GM19238 (cell line): ENCODE results near the gene NR2F1-AS1.

Experiments
- DNase-seq: peaks from one replicate; pipeline ENCODE4 v3.0.0; 2011; ENCODE audit warnings: low spot score; ENCODE audit not compliant: insufficient read length

The NR2F1-AS1 gene

GRCh38 chr5:93430118-93430517 lies 150.9 kb downstream of the NR2F1-AS1 start:
- no peak for DNase-seq

GRCh38 chr5:93428868-93429267 lies 152.2 kb downstream of the NR2F1-AS1 start:
- no peak for DNase-seq

GRCh38 chr5:93427316-93427715 lies 153.7 kb downstream of the NR2F1-AS1 start:
- DNase-seq = no peak

GRCh38 chr5:93425096-93425495 lies 155.9 kb downstream of the NR2F1-AS1 start:
- no peak for DNase-seq

- no peak for DNase-seq
These were observed 157.7 kb downstream of the NR2F1-AS1 start for GRCh38 chr5:93423300-93423699.

GRCh38 chr5:93422652-93423280 lies 158.3 kb downstream of the NR2F1-AS1 start:
- no peak for DNase-seq

- DNase-seq = no peak
These were observed 159.0 kb downstream of the NR2F1-AS1 start for GRCh38 chr5:93421987-93422401.

GRCh38 chr5:93421468-93421867 lies 159.6 kb downstream of the NR2F1-AS1 start:
- DNase-seq = no peak

- no peak for DNase-seq
These were observed 163.5 kb downstream of the NR2F1-AS1 start for GRCh38 chr5:93417490-93417889.

- DNase-seq = no peak
These were observed 165.2 kb downstream of the NR2F1-AS1 start for GRCh38 chr5:93415819-93416218.

- no peak for DNase-seq
These were observed 169.3 kb downstream of the NR2F1-AS1 start for GRCh38 chr5:93411716-93412115.

GRCh38 chr5:93409691-93410090 lies 171.3 kb downstream of the NR2F1-AS1 start:
- DNase-seq = no peak

GRCh38 chr5:93407454-93407853 lies 173.6 kb downstream of the NR2F1-AS1 start:
- no peak for DNase-seq

- DNase-seq = no peak
These were observed 174.0 kb downstream of the NR2F1-AS1 start for GRCh38 chr5:93406971-93407401.

GRCh38 chr5:93404246-93404645 lies 176.8 kb downstream of the NR2F1-AS1 start:
- no peak for DNase-seq

- no peak for DNase-seq
These were observed 177.7 kb downstream of the NR2F1-AS1 start for GRCh38 chr5:93403141-93403928.

- DNase-seq = no peak
These were observed 178.6 kb downstream of the NR2F1-AS1 start for GRCh38 chr5:93402451-93402850.

GRCh38 chr5:93401634-93402213 lies 179.3 kb downstream of the NR2F1-AS1 start:
- DNase-seq = no peak

- DNase-seq = no peak
These were observed 181.3 kb downstream of the NR2F1-AS1 start for GRCh38 chr5:93399675-93400074.

GRCh38 chr5:93395971-93396379 lies 185.0 kb downstream of the NR2F1-AS1 start:
- DNase-seq = no peak

- DNase-seq = no peak
These were observed 186.0 kb downstream of the NR2F1-AS1 start for GRCh38 chr5:93395010-93395409.

- no peak for DNase-seq
These were observed 186.7 kb downstream of the NR2F1-AS1 start for GRCh38 chr5:93394301-93394700.
